Erythroblast (primary cell): Measurements from ENCODE around the gene HMX1.

ENCODE experiments used
- GATA1 ChIP-seq: IDR thresholded peaks from 2 replicates; pipeline ENCODE4 v1.6.1; 2011; ENCODE audit warnings: low read depth, mild to moderate bottlenecking, control low read depth, low read length, moderate library complexity
- POLR2A ChIP-seq: IDR thresholded peaks from 2 replicates; pipeline ENCODE4 v1.6.1; 2011; ENCODE audit warnings: mild to moderate bottlenecking, low read length

GRCh38 chr4:8906668-8906970 lies 35.0 kb upstream of the HMX1 start:
- TF ChIP-seq POLR2A = no peak
- no peak for TF ChIP-seq GATA1
